PC-3 (cell line): Measurements from ENCODE around the gene UNC5C. TPM values are rescaled to one million over a fixed set of nuclear protein-coding genes. Genes with fewer than 3 reads are reported as not detected.

Source experiments
- ATAC-seq: fragments of 200-7000 bp; cut with Tn5 transposase; 2 replicates; pipeline ENCODE4 v1.9.1; 2020; ENCODE audit warnings: mild to moderate bottlenecking, moderate library complexity
- BruUV-seq: library from RNA; stranded (reverse); fragments of 400-500 nt; replicated peaks from 2 replicates; lab custom pipeline; 2021; lab: Mats Ljungman, UMichigan
- CTCF ChIA-PET: fragments of 300-600 bp; sonication (Branson Sonifier 250); formaldehyde crosslinking; loops from one replicate; lab custom pipeline; 2022; ENCODE audit warnings: antibody characterized with exemption; lab: Charles Lee
- POLR2A ChIA-PET: fragments of 300-600 bp; sonication (Branson Sonifier 250); formaldehyde crosslinking; loops from one replicate; lab custom pipeline; 2022; ENCODE audit warnings: antibody characterized with exemption; ENCODE audit not compliant: unreplicated experiment; lab: Charles Lee
- DNase-seq: peaks from one replicate; pipeline ENCODE4 v3.0.0-alpha.2; 2015
- H2AFZ ChIP-seq: fragments of 300-600 bp; sonication (generic); 2 replicates; pipeline ENCODE4 v1.6.0; 2016; ENCODE audit warnings: antibody characterized with exemption, low read length
- H3F3A ChIP-seq: fragments of 300-600 bp; sonication (generic); one replicate; pipeline ENCODE4 v1.6.0; 2017; ENCODE audit warnings: antibody characterized with exemption, low read length, control low read depth, mild to moderate bottlenecking; ENCODE audit not compliant: unreplicated experiment
- H3K27ac ChIP-seq: fragments of 300-600 bp; sonication (generic); 2 replicates; pipeline ENCODE4 v1.5.1; 2016; ENCODE audit warnings: mild to moderate bottlenecking, low read length
- H3K27me3 ChIP-seq: fragments of 300-600 bp; sonication (generic); 2 replicates; pipeline ENCODE4 v1.6.1; 2016; ENCODE audit warnings: low read length, mixed read lengths
- H3K36me3 ChIP-seq: fragments of 300-600 bp; sonication (generic); 2 replicates; pipeline ENCODE4 v1.6.1; 2016; ENCODE audit warnings: low read depth, mixed run types, low read length, mixed read lengths
- H3K4me1 ChIP-seq: fragments of 300-600 bp; sonication (generic); 2 replicates; pipeline ENCODE4 v1.5.1; 2016; ENCODE audit warnings: low read length; ENCODE audit not compliant: insufficient read depth
- H3K4me2 ChIP-seq: fragments of 300-600 bp; sonication (generic); 2 replicates; pipeline ENCODE4 v1.6.0; 2016; ENCODE audit warnings: low read length
- H3K4me3 ChIP-seq: fragments of 300-600 bp; sonication (generic); 2 replicates; pipeline ENCODE4 v1.5.1; 2016; ENCODE audit warnings: mild to moderate bottlenecking, low read length, mixed read lengths
- H3K79me2 ChIP-seq: fragments of 300-600 bp; sonication (generic); 2 replicates; pipeline ENCODE4 v1.6.1; 2017; ENCODE audit warnings: low read length, mixed read lengths
- H3K9ac ChIP-seq: fragments of 300-600 bp; sonication (generic); 2 replicates; pipeline ENCODE4 v1.6.0; 2016; ENCODE audit warnings: mild to moderate bottlenecking, low read length
- H3K9me2 ChIP-seq: fragments of 300-600 bp; sonication (generic); replicated peaks from 2 replicates; pipeline ENCODE4 v1.6.1; 2016; ENCODE audit warnings: mixed run types, low read length, mixed read lengths
- H3K9me3 ChIP-seq: fragments of 300-600 bp; sonication (generic); 2 replicates; pipeline ENCODE4 v1.6.1; 2016; ENCODE audit warnings: low read length, mixed read lengths
- H4K20me1 ChIP-seq: fragments of 300-600 bp; sonication (generic); 2 replicates; pipeline ENCODE4 v1.6.1; 2016; ENCODE audit warnings: low read length, mixed read lengths
- CTCF ChIP-seq: fragments of 300-600 bp; sonication (generic); conservative IDR thresholded peaks from 2 replicates; pipeline ENCODE4 v1.5.1; 2017; ENCODE audit warnings: antibody characterized with exemption, low read depth, mild to moderate bottlenecking, low read length
- EZH2 ChIP-seq: fragments of 300-600 bp; sonication (generic); IDR thresholded peaks from one replicate; pipeline ENCODE4 v1.6.1; 2017; ENCODE audit warnings: antibody characterized with exemption, mild to moderate bottlenecking, low read length; ENCODE audit not compliant: unreplicated experiment
- EZH2phosphoT487 ChIP-seq: fragments of 300-600 bp; sonication (generic); IDR thresholded peaks from 2 replicates; pipeline ENCODE4 v1.6.1; 2018; ENCODE audit warnings: mild to moderate bottlenecking, antibody characterized with exemption, low read length, borderline replicate concordance
- intact Hi-C: fragments of 100-400 bp; cut with micrococcal nuclease; formaldehyde crosslinking; loops from 2 replicates; pipeline ENCODE4 v1.9.0; 2023
- total RNA-seq: library from RNA; depleted of rRNA; stranded (reverse); fragments of >200 nt; gene quantifications from 2 replicates; pipeline ENCODE4 v1.2.3, GENCODE V29; 2014

The UNC5C gene
- total RNA-seq, 1 experiment from 2014 or later: not detected

- H3K9me3 ChIP-seq: no peaks in the 10 kb centered on the region
- H3K9me2 ChIP-seq: no peaks in the 10 kb centered on the region
- no peak for ATAC-seq
- no peak overlapping the region for H3K4me3 ChIP-seq
- no peak for DNase-seq
- POLR2A ChIA-PET: no interaction called here
- intact Hi-C loops: loop anchor here (5.0 kb wide), 1 partner anchor 172 kb away; no protein-coding TSS in a partner anchor
- BruUV-seq: no TSS peak
- H4K20me1 ChIP-seq: no peaks in the 10 kb centered on the region
- no peaks in the 10 kb centered on the region for H3K36me3 ChIP-seq
- CTCF ChIA-PET: no interaction called here
- H3K27me3 ChIP-seq: no peaks in the 10 kb centered on the region
- no peak overlapping the region for H3K4me2 ChIP-seq
- H3K9ac ChIP-seq: no peak overlapping the region
- TF ChIP-seq EZH2 (no peak), CTCF (no peak), EZH2phosphoT487 (no peak)
- H2AFZ ChIP-seq: no peak overlapping the region
- peaks cover 17% of the 10 kb centered on the region for H3K4me1 ChIP-seq
- H3K79me2 ChIP-seq: no peaks in the 10 kb centered on the region
- no peaks in the 10 kb centered on the region for H3F3A ChIP-seq
- no peak overlapping the region for H3K27ac ChIP-seq
These were observed 79.2 kb downstream of the UNC5C start for GRCh38 chr4:95469617-95470016.

- TF ChIP-seq EZH2: no peak
- TF ChIP-seq CTCF: no peak
These were observed 82.0 kb downstream of the UNC5C start for GRCh38 chr4:95466791-95467190.

GRCh38 chr4:95465010-95465409, 83.8 kb downstream of the UNC5C start:
- ChIA-PET CTCF (no interaction called here), POLR2A (no interaction called here)
- H3K36me3 ChIP-seq: no peaks in the 10 kb centered on the region
- peaks cover 18% of the 10 kb centered on the region for H3K4me1 ChIP-seq
- no peaks in the 10 kb centered on the region for H3K79me2 ChIP-seq
- intact Hi-C loops: loop anchor here (5.0 kb wide), 1 partner anchor 168 kb away; no protein-coding TSS in a partner anchor
- peak; percentile 99 for ATAC-seq
- no peaks in the 10 kb centered on the region for H3K9me2 ChIP-seq
- no peak overlapping the region for H2AFZ ChIP-seq
- peak overlapping the region; percentile 67 for H3K4me2 ChIP-seq
- H3K9me3 ChIP-seq: no peaks in the 10 kb centered on the region
- DNase-seq: peak; percentile 79
- no peak overlapping the region for H3K27ac ChIP-seq
- no peak overlapping the region for H3K9ac ChIP-seq
- H4K20me1 ChIP-seq: no peaks in the 10 kb centered on the region
- no peaks in the 10 kb centered on the region for H3K27me3 ChIP-seq
- no peak for TF ChIP-seq EZH2
- no peak for TF ChIP-seq EZH2phosphoT487
- TF ChIP-seq CTCF: no peak
- no peaks in the 10 kb centered on the region for H3F3A ChIP-seq
- H3K4me3 ChIP-seq: no peak overlapping the region
- no TSS peak for BruUV-seq

More at GRCh38 chr4:95466791-95467190, 82.0 kb downstream of the UNC5C start:
- POLR2A ChIA-PET: no interaction called here
- DNase-seq (peak; percentile 30), ATAC-seq (no peak)
- no peaks in the 10 kb centered on the region for H3K27me3 ChIP-seq
- H3K9ac ChIP-seq: no peak overlapping the region
- intact Hi-C loops: loop anchor here (5.0 kb wide), 1 partner anchor 169 kb away; no protein-coding TSS in a partner anchor
- CTCF ChIA-PET: no interaction called here
- BruUV-seq: no TSS peak
- H4K20me1 ChIP-seq: no peaks in the 10 kb centered on the region
- H3K4me3 ChIP-seq: no peak overlapping the region
- H3K4me2 ChIP-seq: no peak overlapping the region
- H3K27ac ChIP-seq: no peak overlapping the region
- no peaks in the 10 kb centered on the region for H3K36me3 ChIP-seq
- no peaks in the 10 kb centered on the region for H3F3A ChIP-seq
- H3K9me3 ChIP-seq: no peaks in the 10 kb centered on the region
- H3K9me2 ChIP-seq: no peaks in the 10 kb centered on the region
- no peaks in the 10 kb centered on the region for H3K79me2 ChIP-seq
- H2AFZ ChIP-seq: no peak overlapping the region
- H3K4me1 ChIP-seq: peaks cover 18% of the 10 kb centered on the region
